Head of caudate nucleus (tissue), 42 donors: ENCODE measurements around the gene ITPKC.

Source experiments
- DNase-seq, 42 donors: peaks; one replicate each; pipeline versions ENCODE4 v3.0.0 to v3.0.0-alpha.2; 2020 to 2021; ENCODE audit warnings: mixed read lengths in 7 of 42
- intact Hi-C: fragments of 100-400 bp; cut with DNase I; formaldehyde crosslinking; loops from one replicate; pipeline ENCODE4 v1.15.0; 2022

ITPKC gene

GRCh38 chr19:40735013-40735771 is 18.3 kb downstream of the ITPKC start:
- no peak for DNase-seq
- intact Hi-C loops, result no loop called here

GRCh38 chr19:40736661-40737060 is 19.7 kb downstream of the ITPKC start:
- DNase-seq, result no peak
- intact Hi-C loops, result no loop called here

- no peak for DNase-seq
- intact Hi-C loops, result no loop called here
Measured at GRCh38 chr19:40737102-40737644, 20.3 kb downstream of the ITPKC start.

- DNase-seq, result no peak
- intact Hi-C loops, result no loop called here
Measured at GRCh38 chr19:40739030-40739839, 22.3 kb downstream of the ITPKC start.

- intact Hi-C loops, result no loop called here
- no peak for DNase-seq
Measured at GRCh38 chr19:40739871-40740703, 23.2 kb downstream of the ITPKC start.

- intact Hi-C loops, result no loop called here
- peak in 28 of 42 donors; percentile 23 to 84 (median 50) for DNase-seq
Measured at GRCh38 chr19:40740747-40741146, 23.8 kb downstream of the ITPKC start.

GRCh38 chr19:40741527-40742390 is 24.8 kb downstream of the ITPKC start:
- intact Hi-C loops, result no loop called here
- no peak for DNase-seq

- DNase-seq, result no peak
- intact Hi-C loops, result no loop called here
Measured at GRCh38 chr19:40742477-40742876, 25.6 kb downstream of the ITPKC start.

- DNase-seq, result no peak
- intact Hi-C loops, result no loop called here
Measured at GRCh38 chr19:40742886-40743285, 26.0 kb downstream of the ITPKC start.

- intact Hi-C loops, result no loop called here
Measured at GRCh38 chr19:40743926-40744325, 27.0 kb downstream of the ITPKC start.

GRCh38 chr19:40744554-40745401 is 27.9 kb downstream of the ITPKC start:
- DNase-seq, result peak in 1 of 42 donors; percentile 71
- intact Hi-C loops, result no loop called here

More at GRCh38 chr19:40743926-40744325, 27.0 kb downstream of the ITPKC start:
- no peak for DNase-seq

- DNase-seq, result no peak
- intact Hi-C loops, result no loop called here
Measured at GRCh38 chr19:40745402-40745780, 28.5 kb downstream of the ITPKC start.

- DNase-seq, result no peak
- intact Hi-C loops, result no loop called here
Measured at GRCh38 chr19:40747536-40747935, 30.6 kb downstream of the ITPKC start.

- intact Hi-C loops, result loop anchor here (2.0 kb wide), 1 partner anchor 35 kb away; no protein-coding TSS in a partner anchor
- DNase-seq, result peak; percentile 99 to 100 (median 100)
Measured at GRCh38 chr19:40750058-40750873, 33.4 kb downstream of the ITPKC start, which contains the start of gene ACTMAP. ACTMAP (minus strand) TSS chr19:40750477; CDS start chr19:40749803, 674 bp downstream.

GRCh38 chr19:40750874-40751537 is 34.1 kb downstream of the ITPKC start, which contains the start of gene SNRPA:
SNRPA (plus strand) TSS chr19:40751203; CDS start chr19:40751409, 206 bp downstream.
- intact Hi-C loops, result loop anchor here (2.0 kb wide), 1 partner anchor 36 kb away; no protein-coding TSS in a partner anchor
- peak; percentile 94 to 99 (median 98) for DNase-seq
